Mesothelial cell of epicardium (in vitro differentiated cells): Measurements from ENCODE around the gene SLC25A10. TPM values are rescaled to one million over a fixed set of nuclear protein-coding genes. Genes with fewer than 3 reads are reported as not detected.
"Not testable (repeated sequence)": the region's sequence is repeated elsewhere in the genome, so short reads cannot be mapped to it uniquely, and the experiment has no call there.

Source experiments
- DNase-seq, 2 experiments: peaks; one replicate each; pipeline ENCODE4 v3.0.0; 2021; ENCODE audit warnings: low spot score in 2 of 2; ENCODE audit not compliant: unreplicated experiment in 2 of 2
- H3K27ac Mint-ChIP-seq: 2 replicates; pipeline ENCODE4 v1.8.0; 2021; ENCODE audit warnings: mixed read lengths
- H3K27me3 Mint-ChIP-seq: 2 replicates; pipeline ENCODE4 v1.8.0; 2021; ENCODE audit warnings: low read depth, mixed read lengths
- H3K36me3 Mint-ChIP-seq: 2 replicates; pipeline ENCODE4 v1.8.0; 2021; ENCODE audit warnings: mixed read lengths
- H3K4me1 Mint-ChIP-seq: 2 replicates; pipeline ENCODE4 v1.8.0; 2021; ENCODE audit warnings: mixed read lengths
- H3K4me3 Mint-ChIP-seq: 2 replicates; pipeline ENCODE4 v1.8.0; 2021; ENCODE audit warnings: mild to moderate bottlenecking, moderate library complexity, mixed read lengths
- H3K9me3 Mint-ChIP-seq: 2 replicates; pipeline ENCODE4 v1.8.0; 2021; ENCODE audit warnings: mixed read lengths
- total RNA-seq: library from RNA; stranded (reverse); gene quantifications from 3 replicates; pipeline ENCODE4 v1.2.1, GENCODE V29; 2021
- TF ChIP-seq, protein P1 (sequence below): fragments of 200-600 bp; sonication (generic); IDR thresholded peaks from one replicate; pipeline ENCODE4 v1.5.0; 2021; ENCODE audit warnings: antibody characterized with exemption; ENCODE audit not compliant: unreplicated experiment

The SLC25A10 gene
- total RNA-seq, 1 donor from 2014 or later: 15.2 TPM

- H3K9me3 Mint-ChIP-seq: no peaks in the 10 kb centered on the region
- peak overlapping the region; percentile 91 for H3K4me3 Mint-ChIP-seq
- no peaks in the 10 kb centered on the region for H3K27me3 Mint-ChIP-seq
- H3K36me3 Mint-ChIP-seq: peaks cover 10% of the 10 kb centered on the region
- H3K27ac Mint-ChIP-seq: peak overlapping the region; percentile 50
- peaks cover 22% of the 10 kb centered on the region for H3K4me1 Mint-ChIP-seq
- DNase-seq: no peak
- TF ChIP-seq, protein P1, sequence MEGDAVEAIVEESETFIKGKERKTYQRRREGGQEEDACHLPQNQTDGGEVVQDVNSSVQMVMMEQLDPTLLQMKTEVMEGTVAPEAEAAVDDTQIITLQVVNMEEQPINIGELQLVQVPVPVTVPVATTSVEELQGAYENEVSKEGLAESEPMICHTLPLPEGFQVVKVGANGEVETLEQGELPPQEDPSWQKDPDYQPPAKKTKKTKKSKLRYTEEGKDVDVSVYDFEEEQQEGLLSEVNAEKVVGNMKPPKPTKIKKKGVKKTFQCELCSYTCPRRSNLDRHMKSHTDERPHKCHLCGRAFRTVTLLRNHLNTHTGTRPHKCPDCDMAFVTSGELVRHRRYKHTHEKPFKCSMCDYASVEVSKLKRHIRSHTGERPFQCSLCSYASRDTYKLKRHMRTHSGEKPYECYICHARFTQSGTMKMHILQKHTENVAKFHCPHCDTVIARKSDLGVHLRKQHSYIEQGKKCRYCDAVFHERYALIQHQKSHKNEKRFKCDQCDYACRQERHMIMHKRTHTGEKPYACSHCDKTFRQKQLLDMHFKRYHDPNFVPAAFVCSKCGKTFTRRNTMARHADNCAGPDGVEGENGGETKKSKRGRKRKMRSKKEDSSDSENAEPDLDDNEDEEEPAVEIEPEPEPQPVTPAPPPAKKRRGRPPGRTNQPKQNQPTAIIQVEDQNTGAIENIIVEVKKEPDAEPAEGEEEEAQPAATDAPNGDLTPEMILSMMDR: no peak
These were observed 44.3 kb upstream of the SLC25A10 start for GRCh38 chr17:81667754-81668153.

DNA sequence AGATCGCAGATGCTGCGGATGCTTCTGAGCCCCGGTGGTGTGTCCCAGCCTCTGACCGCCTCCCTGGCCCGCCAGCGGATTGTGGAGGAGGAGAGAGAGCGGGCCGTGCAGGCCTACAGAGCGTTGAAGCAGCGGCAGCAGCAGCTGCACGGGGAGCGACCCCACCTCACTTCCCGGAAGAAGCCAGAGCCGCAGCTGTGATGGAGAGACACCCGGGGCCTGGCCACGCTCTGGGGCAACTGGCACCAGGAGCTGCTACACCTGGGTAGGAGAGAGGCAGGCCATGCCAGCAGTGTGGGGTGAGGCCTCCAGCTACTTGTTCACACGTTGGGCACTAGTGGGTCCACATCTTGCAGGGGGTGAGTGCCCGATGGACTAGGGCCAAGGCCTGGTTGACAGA lies 39.6 kb upstream of the SLC25A10 start:
- H3K4me3 Mint-ChIP-seq: no peak overlapping the region
- no peak overlapping the region for H3K27ac Mint-ChIP-seq
- H3K4me1 Mint-ChIP-seq: peaks cover 10% of the 10 kb centered on the region
- DNase-seq: no peak
- no peaks in the 10 kb centered on the region for H3K27me3 Mint-ChIP-seq
- no peaks in the 10 kb centered on the region for H3K9me3 Mint-ChIP-seq
- H3K36me3 Mint-ChIP-seq: peaks cover 10% of the 10 kb centered on the region
- TF ChIP-seq, protein P1: no peak

GRCh38 chr17:81672954-81673353 lies 39.1 kb upstream of the SLC25A10 start:
- Mint-ChIP-seq H3K4me1 (peaks cover 5% of the 10 kb centered on the region), H3K27me3 (no peaks in the 10 kb centered on the region), H3K36me3 (peaks cover 10% of the 10 kb centered on the region), H3K4me3 (no peak overlapping the region), H3K27ac (no peak overlapping the region), H3K9me3 (no peaks in the 10 kb centered on the region)
- TF ChIP-seq, protein P1: no peak
- no peak for DNase-seq

GRCh38 chr17:81673561-81674258 lies 38.4 kb upstream of the SLC25A10 start:
- no peak for DNase-seq
- TF ChIP-seq, protein P1: no peak
- Mint-ChIP-seq H3K4me1 (no peaks in the 10 kb centered on the region), H3K9me3 (no peaks in the 10 kb centered on the region), H3K36me3 (peaks cover 8% of the 10 kb centered on the region), H3K27ac (no peak overlapping the region), H3K27me3 (no peaks in the 10 kb centered on the region), H3K4me3 (no peak overlapping the region)

- H3K36me3 Mint-ChIP-seq, H3K4me3 Mint-ChIP-seq, H3K27me3 Mint-ChIP-seq, H3K4me1 Mint-ChIP-seq, H3K27ac Mint-ChIP-seq, H3K9me3 Mint-ChIP-seq: not testable (repeated sequence)
- peak in 1 of 2 experiments; percentile 46 for DNase-seq
- TF ChIP-seq, protein P1: peak; percentile 46
These were observed 36.4 kb upstream of the SLC25A10 start for GRCh38 chr17:81675515-81676221.
